IMR-90 (cell line): Measurements from ENCODE around the gene ARL4C. TPM values are rescaled to one million over a fixed set of nuclear protein-coding genes. Genes with fewer than 3 reads are reported as not detected.

Source experiments
- ATAC-seq: fragments of 200-7000 bp; cut with Tn5 transposase; 2 replicates; pipeline ENCODE4 v1.9.1; 2020; ENCODE audit warnings: low read depth, mild to moderate bottlenecking, moderate library complexity
- BruUV-seq: library from RNA; stranded (reverse); fragments of 400-500 nt; replicated peaks from 2 replicates; lab custom pipeline; 2021; lab: Mats Ljungman, UMichigan
- CTCF ChIA-PET: fragments of 300-600 bp; formaldehyde crosslinking; extraction: SDS; loops from one replicate; lab custom pipeline; 2021; ENCODE audit warnings: antibody characterized with exemption; lab: Yijun Ruan, JAX
- POLR2A ChIA-PET: fragments of 300-600 bp; sonication (Branson Sonifier 250); formaldehyde crosslinking; loops from one replicate; lab custom pipeline; 2022; ENCODE audit warnings: antibody characterized with exemption; ENCODE audit not compliant: unreplicated experiment; lab: Charles Lee
- DNase-seq: peaks from one replicate; pipeline ENCODE4 v3.0.0; 2013
- H2AFZ ChIP-seq: replicated peaks from 2 replicates; pipeline ENCODE3; 2013; ENCODE audit warnings: low read length, mild to moderate bottlenecking; ENCODE audit not compliant: poor library complexity
- H2AK5ac ChIP-seq: 2 replicates; pipeline ENCODE4 v1.6.1; 2013; ENCODE audit warnings: low read depth, low read length, inconsistent platforms
- H2AK9ac ChIP-seq: replicated peaks from 2 replicates; pipeline ENCODE3; 2013; ENCODE audit warnings: mild to moderate bottlenecking, low read depth, low read length, moderate library complexity; ENCODE audit not compliant: poor library complexity
- H2BK120ac ChIP-seq: 2 replicates; pipeline ENCODE4 v1.6.1; 2013; ENCODE audit warnings: low read depth, low read length, inconsistent platforms
- H2BK15ac ChIP-seq: 3 replicates; pipeline ENCODE4 v1.6.1; 2013; ENCODE audit warnings: low read depth, low read length, inconsistent platforms
- H2BK20ac ChIP-seq: 2 replicates; pipeline ENCODE4 v1.6.1; 2013; ENCODE audit warnings: low read depth, mild to moderate bottlenecking, inconsistent platforms, low read length, moderate library complexity
- H2BK5ac ChIP-seq: 2 replicates; pipeline ENCODE4 v1.6.1; 2013; ENCODE audit warnings: mild to moderate bottlenecking, low read depth, low read length, inconsistent platforms; ENCODE audit not compliant: poor library complexity, severe bottlenecking
- H3K14ac ChIP-seq: replicated peaks from 2 replicates; pipeline ENCODE4 v1.6.1; 2013; ENCODE audit warnings: low read depth, low read length, inconsistent platforms
- H3K18ac ChIP-seq: 2 replicates; pipeline ENCODE4 v1.6.1; 2013; ENCODE audit warnings: low read depth, low read length, control low read depth
- H3K23ac ChIP-seq: 2 replicates; pipeline ENCODE4 v1.6.1; 2013; ENCODE audit warnings: low read depth, low read length, inconsistent platforms
- H3K27ac ChIP-seq: 2 replicates; pipeline ENCODE4 v1.5.1; 2013; ENCODE audit warnings: mild to moderate bottlenecking, control low read depth, low read length; ENCODE audit not compliant: insufficient read depth
- H3K27me3 ChIP-seq: 2 replicates; pipeline ENCODE4 v1.6.1; 2013; ENCODE audit warnings: low read length; ENCODE audit not compliant: control insufficient read depth, insufficient read depth
- H3K36me3 ChIP-seq: 2 replicates; pipeline ENCODE4 v1.6.1; 2013; ENCODE audit warnings: low read length, mixed read lengths; ENCODE audit not compliant: control insufficient read depth, insufficient read depth
- H3K4ac ChIP-seq: 2 replicates; pipeline ENCODE4 v1.6.1; 2013; ENCODE audit warnings: low read depth, low read length, inconsistent platforms
- H3K4me1 ChIP-seq: 2 replicates; pipeline ENCODE4 v1.6.1; 2013; ENCODE audit warnings: low read length, mixed read lengths; ENCODE audit not compliant: control insufficient read depth, insufficient read depth
- H3K4me2 ChIP-seq: 2 replicates; pipeline ENCODE4 v1.6.1; 2013; ENCODE audit warnings: low read depth, mild to moderate bottlenecking, control low read depth, low read length, moderate library complexity
- H3K4me3 ChIP-seq: 2 replicates; pipeline ENCODE4 v1.5.1; 2013; ENCODE audit warnings: low read depth, mild to moderate bottlenecking, control low read depth, low read length, moderate library complexity; ENCODE audit not compliant: insufficient read depth
- H3K56ac ChIP-seq: 2 replicates; pipeline ENCODE4 v1.6.1; 2013; ENCODE audit warnings: low read length, inconsistent platforms; ENCODE audit not compliant: insufficient read depth; ENCODE audit errors: extremely low read depth
- H3K79me1 ChIP-seq, 2 experiments: 2 replicates each; pipeline ENCODE4 v1.6.1; 2013; ENCODE audit warnings: low read length in 2 of 2, inconsistent platforms in 1 of 2, low read depth in 1 of 2
- H3K9ac ChIP-seq: 2 replicates; pipeline ENCODE4 v1.6.1; 2013; ENCODE audit warnings: low read depth, low read length, control low read depth
- H3K9me1 ChIP-seq: 2 replicates; pipeline ENCODE4 v1.6.1; 2013; ENCODE audit warnings: low read length, inconsistent platforms; ENCODE audit not compliant: insufficient read depth
- H3K9me3 ChIP-seq: 2 replicates; pipeline ENCODE4 v1.6.1; 2013; ENCODE audit warnings: low read length; ENCODE audit not compliant: control insufficient read depth, insufficient read depth
- H4K20me1 ChIP-seq: 2 replicates; pipeline ENCODE4 v1.6.1; 2013; ENCODE audit warnings: low read length, inconsistent platforms; ENCODE audit not compliant: insufficient read depth
- H4K5ac ChIP-seq: 2 replicates; pipeline ENCODE4 v1.6.1; 2013; ENCODE audit warnings: mild to moderate bottlenecking, low read depth, low read length, control low read depth
- H4K8ac ChIP-seq, 2 experiments: 2 replicates each; pipeline ENCODE4 v1.6.1; 2013; ENCODE audit warnings: low read depth in 2 of 2, low read length in 2 of 2, control low read depth in 1 of 2, inconsistent platforms in 1 of 2
- H4K91ac ChIP-seq: 2 replicates; pipeline ENCODE4 v1.6.1; 2013; ENCODE audit warnings: low read depth, low read length, inconsistent platforms; ENCODE audit not compliant: insufficient read depth
- RFX5 ChIP-seq: IDR thresholded peaks from 2 replicates; pipeline ENCODE4 v1.8.0; 2012; ENCODE audit warnings: low read depth, mild to moderate bottlenecking, low read length, moderate library complexity
- WGBS, 2 experiments: methylation state at CpG; one replicate each; pipeline versions ENCODE4 v1.1.5 to v1.1.7; 2013; ENCODE audit warnings: missing lambda C conversion rate in 2 of 2; ENCODE audit not compliant: insufficient read length in 1 of 2; ENCODE audit errors: extremely low coverage in 2 of 2; 5-methylcytosine and 5-hydroxymethylcytosine counted together
- dilution Hi-C: fragments of 300-500 bp; cut with HindIII; formaldehyde crosslinking; loops from one replicate; pipeline ENCODE4 v1.14.3; 2018; ENCODE audit warnings: low sequenced_read_pairs; ENCODE audit not compliant: unreplicated experiment
- in situ Hi-C: fragments of 300-500 bp; cut with MboI; formaldehyde crosslinking; loops from 3 replicates; pipeline ENCODE4 v1.14.3; 2019; ENCODE audit warnings: low sequenced_read_pairs, inconsistent platforms, mixed read lengths
- intact Hi-C: fragments of 100-400 bp; cut with micrococcal nuclease; formaldehyde crosslinking; loops from 2 replicates; pipeline ENCODE4 v1.10.0; 2022
- polyA plus RNA-seq, 3 experiments: library from polyadenylated mRNA; depleted of rRNA; stranded (reverse); fragments of >200 nt; gene quantifications; 2 replicates each; pipeline ENCODE4 v1.2.3, GENCODE V29; 2012; ENCODE audit warnings: low replicate concordance in 1 of 3
- total RNA-seq: library from RNA; depleted of rRNA; stranded (reverse); fragments of >200 nt; gene quantifications from 2 replicates; pipeline ENCODE4 v1.2.3, GENCODE V29; 2012

Gene ARL4C
- total and polyA plus RNA-seq, 2 of the 4 experiments (the other 2 are of a cell fraction) = 7.7 to 8.2 TPM

DNA sequence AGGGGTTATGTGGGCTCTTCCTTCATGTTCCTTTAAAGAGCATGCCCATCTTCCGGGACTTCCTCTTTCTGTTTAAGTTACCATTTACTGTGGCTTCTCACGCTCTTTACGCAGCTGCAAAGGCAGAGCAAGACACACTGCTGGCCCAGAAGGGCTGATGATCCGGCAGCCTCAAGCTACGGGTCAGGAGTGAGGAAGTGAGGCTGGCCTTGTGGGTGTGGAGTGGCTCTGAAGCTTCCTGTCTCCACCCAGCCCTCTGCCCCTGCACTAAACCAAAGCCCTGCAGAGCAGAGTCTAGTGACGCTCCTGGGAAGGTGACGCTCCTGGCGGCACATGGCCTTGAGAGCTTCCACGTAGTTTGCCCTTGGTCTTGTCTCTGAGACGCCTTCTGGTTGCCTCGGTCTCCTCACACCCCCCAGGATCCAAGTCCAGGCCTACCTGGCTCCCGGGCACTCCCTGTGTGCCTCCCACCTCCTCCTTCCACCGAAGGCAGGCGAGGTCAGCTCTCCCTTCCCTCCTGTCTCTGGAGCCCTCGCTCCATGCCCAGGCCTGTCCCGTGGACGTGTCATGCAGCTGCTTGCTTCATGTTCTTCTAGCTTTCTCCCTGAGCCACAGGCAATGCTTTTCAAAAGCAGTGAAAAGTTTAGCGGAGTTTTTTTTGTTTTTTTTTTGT, 50.3 kb downstream of the ARL4C start:
- Histone ChIP-seq H2AFZ (peak overlapping the region; percentile 33), H3K14ac (peak overlapping the region; percentile 86), H4K5ac (peak overlapping the region; percentile 11; the same call in 1 of the 2 replicates), H2BK5ac (peak overlapping the region; percentile 29), H3K23ac (peak overlapping the region; percentile 72; the same call in 1 of the 2 replicates), H2AK5ac (peak overlapping the region; percentile 95), H3K4me3 (no peak overlapping the region), H3K4me2 (no peak overlapping the region), H4K20me1 (no peaks in the 10 kb centered on the region), H2BK20ac (peak overlapping the region; percentile 91), H4K91ac (peak overlapping the region; percentile 87), H3K4me1 (peaks cover 25% of the 10 kb centered on the region), H3K27ac (no peak overlapping the region), H2AK9ac (peak overlapping the region; percentile 38), H3K27me3 (no peaks in the 10 kb centered on the region), H3K4ac (peak overlapping the region; percentile 85), H3K56ac (no peak overlapping the region), H4K8ac (peak overlapping the region; percentile 28 to 68; a peak in 3 of 4 replicates), H3K79me1 (peaks cover 0 to 8% of the 10 kb centered on the region in 2 experiments; a peak in 2 of 4 replicates), H3K36me3 (no peaks in the 10 kb centered on the region), H3K9ac (no peak overlapping the region), H3K9me1 (peaks cover 24% of the 10 kb centered on the region), H2BK120ac (peak overlapping the region; percentile 96), H3K18ac (peak overlapping the region; percentile 20), H3K9me3 (no peaks in the 10 kb centered on the region), H2BK15ac (peak overlapping the region; percentile 98)
- ATAC-seq (no peak), DNase-seq (no peak)
- intact Hi-C loops (loop anchor here (10.0 kb wide), 1 partner anchor 538 kb away; no protein-coding TSS in a partner anchor), dilution Hi-C loops (no loop called here), in situ Hi-C loops (no loop called here)
- POLR2A ChIA-PET = no interaction called here
- TF ChIP-seq RFX5 = no peak
- CTCF ChIA-PET = interaction anchor here (0.5 kb wide), 2 partner anchors 43 to 149 kb away, joined by 3 read pairs; no protein-coding TSS in a partner anchor
- no TSS peak for BruUV-seq
- WGBS, 2 experiments = 96% methylated on average over 8 of the region's 18 CpGs; no CpG with 5 or more reads in 1 of the 2 experiments
